Measurements from ENCODE around the gene ZFP62. TPM values are rescaled to one million over a fixed set of nuclear protein-coding genes. Genes with fewer than 3 reads are reported as not detected.

Gene ZFP62
- total RNA-seq (2022; extraction: Qiagen RNA extraction): 7.8 to 9.5 TPM (median 9.3 TPM) in 5 replicates

DNA sequence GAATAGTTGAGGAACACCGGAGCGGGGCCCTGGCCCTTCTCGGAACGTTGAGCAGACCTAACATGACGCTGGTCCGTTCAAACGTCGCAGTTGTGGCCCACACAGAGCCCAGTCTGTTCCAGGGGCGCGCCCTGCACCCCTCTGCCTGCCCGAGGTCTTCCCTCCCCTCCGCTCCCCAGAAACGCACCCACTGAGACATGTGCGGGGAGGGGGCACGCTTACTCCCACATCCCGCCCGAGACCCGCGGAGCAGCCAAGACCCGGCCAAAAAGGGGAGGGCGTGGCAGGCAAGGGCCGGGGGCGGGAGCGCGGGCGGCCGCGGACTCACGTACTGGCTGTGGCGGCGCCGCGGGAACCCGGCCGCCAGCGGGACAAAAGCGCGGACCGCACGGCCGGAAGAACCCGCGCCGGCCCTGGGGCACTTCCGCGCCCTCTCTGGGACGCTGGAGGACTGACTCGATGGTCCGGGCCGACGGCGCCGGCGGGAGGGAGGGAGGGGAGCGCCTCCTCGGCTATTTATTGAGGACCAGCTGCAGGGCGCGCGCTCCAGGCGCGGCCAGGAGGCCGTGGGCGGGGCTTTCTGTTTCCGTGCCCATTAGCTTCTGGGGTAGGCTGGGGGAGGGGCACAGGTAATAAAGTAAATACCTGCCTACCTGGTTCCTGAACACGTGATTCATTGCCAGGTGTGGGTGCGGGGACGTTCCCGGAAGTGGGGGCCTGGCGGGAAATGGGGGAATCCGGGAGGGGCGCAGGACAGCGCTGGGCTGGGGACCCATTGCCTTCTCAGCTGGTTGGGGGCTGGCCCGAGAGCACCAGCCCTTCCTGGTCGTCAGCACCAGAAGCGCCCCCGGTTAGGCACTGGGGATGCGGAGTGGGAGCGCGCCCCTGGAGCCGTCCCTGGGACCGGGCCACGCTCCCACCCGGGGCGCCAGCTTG is at the start of gene ZFP62:
Gene ZFP62 (minus strand): TSS at position 390 of the 936 bp plus-strand sequence. CDS start 57 bp downstream, at position 333.

DNA sequence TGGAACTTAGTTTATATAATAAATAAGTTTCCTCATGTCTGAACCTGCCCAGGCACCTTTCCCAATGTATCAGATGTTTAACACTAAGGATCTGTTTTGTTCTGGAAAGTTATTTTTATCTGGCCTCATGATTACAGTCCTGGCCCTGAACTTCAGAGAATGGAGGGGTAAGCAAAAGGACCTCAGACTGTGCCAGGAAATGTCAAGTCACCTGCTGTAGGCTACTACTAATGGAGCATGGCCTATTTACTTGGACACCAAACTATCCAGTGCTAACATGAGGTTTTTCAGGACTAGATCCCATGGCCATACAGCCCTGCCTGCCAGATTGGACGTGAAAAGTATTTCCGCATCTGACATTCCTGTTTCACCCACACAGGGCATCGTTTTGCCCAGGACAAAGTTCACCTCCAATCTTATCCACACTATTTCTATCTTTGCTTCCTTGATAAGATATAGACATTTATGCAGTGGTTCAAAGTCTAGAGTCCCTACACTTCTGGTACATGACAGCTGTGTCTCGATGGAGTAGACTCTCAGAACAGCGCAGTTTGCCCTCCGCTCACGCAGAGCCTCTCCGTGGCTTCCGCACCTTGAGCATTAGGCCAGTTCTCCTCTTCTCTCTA is 37.7 kb upstream of the ZFP62 start, which contains the start of gene BTNL8:
Gene BTNL8 (plus strand): TSS at position 539 of the 626 bp plus-strand sequence. CDS start 152 bp downstream, outside the sequence.

DNA sequence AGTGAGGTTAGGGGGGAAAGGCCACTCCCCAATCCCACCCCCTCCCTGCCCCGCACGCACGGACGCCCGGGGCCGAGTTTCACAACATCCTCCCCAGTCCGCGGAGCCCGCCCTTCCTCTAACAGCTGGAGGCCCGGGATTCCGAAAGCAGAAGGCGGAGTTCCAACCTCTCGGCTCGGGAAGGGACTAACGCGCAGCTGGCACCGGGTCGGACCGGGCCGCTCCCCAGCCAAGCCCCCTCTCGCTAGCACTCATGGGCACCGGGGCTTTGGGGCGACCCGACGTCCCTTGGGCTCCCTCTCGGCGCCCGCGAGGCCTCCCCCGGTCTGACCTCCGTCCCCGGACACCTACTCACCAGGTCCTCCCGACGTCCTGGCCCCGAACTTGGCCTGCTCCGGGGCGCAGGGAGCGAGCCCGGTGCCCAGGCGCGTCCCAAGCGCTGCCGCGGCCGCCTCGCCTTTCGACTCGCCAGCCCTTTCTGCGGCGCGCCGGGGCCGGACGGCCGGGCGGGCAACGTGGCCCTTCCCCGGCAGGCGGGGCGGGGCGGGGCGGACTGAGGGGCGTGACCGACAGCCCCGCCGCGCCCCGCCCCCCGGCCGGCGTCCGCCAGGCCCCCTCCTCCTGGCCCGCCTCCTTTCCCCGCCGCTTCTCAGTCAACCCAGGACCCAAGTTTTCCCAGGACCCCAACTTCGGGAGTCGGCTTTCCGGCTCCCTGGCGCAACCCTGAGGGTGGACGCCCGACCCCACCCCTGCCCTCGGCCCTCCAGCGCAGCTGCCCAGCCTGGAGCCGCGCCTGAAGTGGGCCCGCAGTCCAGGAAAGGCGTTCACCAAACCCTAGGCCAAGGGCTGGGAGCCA is 58.5 kb downstream of the ZFP62 start, which contains the start of gene MGAT1:
Gene MGAT1 (minus strand): TSS at position 482 of the 856 bp plus-strand sequence. CDS start 9,835 bp downstream, outside the sequence.

Other genes with a start within 250 kb of the ZFP62 start
- 3.6 to 4.4 TPM (median 4.0 TPM) in 5 replicates for gene FLT4, start 211.7 kb downstream of the ZFP62 start, total RNA-seq (2022; extraction: Qiagen RNA extraction)
- gene OR2Y1, start 121.2 kb downstream of the ZFP62 start, total RNA-seq (2022; extraction: Qiagen RNA extraction): not detected in 5 replicates
- gene MGAT1, start 58.5 kb downstream of the ZFP62 start, total RNA-seq (2022; extraction: Qiagen RNA extraction): 80.0 to 87.7 TPM (median 83.4 TPM) in 5 replicates
- gene BTNL8, start 37.9 kb upstream of the ZFP62 start, total RNA-seq (2022; extraction: Qiagen RNA extraction): not detected in 5 replicates
- not detected in 5 replicates for gene BTNL3, start 127.6 kb upstream of the ZFP62 start, total RNA-seq (2022; extraction: Qiagen RNA extraction)
- gene BTNL9, start 179.0 kb upstream of the ZFP62 start, total RNA-seq (2022; extraction: Qiagen RNA extraction): 0.74 to 1.1 TPM (median 0.77 TPM) in 5 replicates

Data from A549 treated with Hydrocortisone at 1 μM for 4 hours (cell line).